ENCODE results near the gene NRK.
"Not testable (repeated sequence)": the region's sequence is repeated elsewhere in the genome, so short reads cannot be mapped to it uniquely, and the experiment has no call there.

Gene NRK, protein sequence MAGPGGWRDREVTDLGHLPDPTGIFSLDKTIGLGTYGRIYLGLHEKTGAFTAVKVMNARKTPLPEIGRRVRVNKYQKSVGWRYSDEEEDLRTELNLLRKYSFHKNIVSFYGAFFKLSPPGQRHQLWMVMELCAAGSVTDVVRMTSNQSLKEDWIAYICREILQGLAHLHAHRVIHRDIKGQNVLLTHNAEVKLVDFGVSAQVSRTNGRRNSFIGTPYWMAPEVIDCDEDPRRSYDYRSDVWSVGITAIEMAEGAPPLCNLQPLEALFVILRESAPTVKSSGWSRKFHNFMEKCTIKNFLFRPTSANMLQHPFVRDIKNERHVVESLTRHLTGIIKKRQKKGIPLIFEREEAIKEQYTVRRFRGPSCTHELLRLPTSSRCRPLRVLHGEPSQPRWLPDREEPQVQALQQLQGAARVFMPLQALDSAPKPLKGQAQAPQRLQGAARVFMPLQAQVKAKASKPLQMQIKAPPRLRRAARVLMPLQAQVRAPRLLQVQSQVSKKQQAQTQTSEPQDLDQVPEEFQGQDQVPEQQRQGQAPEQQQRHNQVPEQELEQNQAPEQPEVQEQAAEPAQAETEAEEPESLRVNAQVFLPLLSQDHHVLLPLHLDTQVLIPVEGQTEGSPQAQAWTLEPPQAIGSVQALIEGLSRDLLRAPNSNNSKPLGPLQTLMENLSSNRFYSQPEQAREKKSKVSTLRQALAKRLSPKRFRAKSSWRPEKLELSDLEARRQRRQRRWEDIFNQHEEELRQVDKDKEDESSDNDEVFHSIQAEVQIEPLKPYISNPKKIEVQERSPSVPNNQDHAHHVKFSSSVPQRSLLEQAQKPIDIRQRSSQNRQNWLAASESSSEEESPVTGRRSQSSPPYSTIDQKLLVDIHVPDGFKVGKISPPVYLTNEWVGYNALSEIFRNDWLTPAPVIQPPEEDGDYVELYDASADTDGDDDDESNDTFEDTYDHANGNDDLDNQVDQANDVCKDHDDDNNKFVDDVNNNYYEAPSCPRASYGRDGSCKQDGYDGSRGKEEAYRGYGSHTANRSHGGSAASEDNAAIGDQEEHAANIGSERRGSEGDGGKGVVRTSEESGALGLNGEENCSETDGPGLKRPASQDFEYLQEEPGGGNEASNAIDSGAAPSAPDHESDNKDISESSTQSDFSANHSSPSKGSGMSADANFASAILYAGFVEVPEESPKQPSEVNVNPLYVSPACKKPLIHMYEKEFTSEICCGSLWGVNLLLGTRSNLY (N-terminal part only)

DNA sequence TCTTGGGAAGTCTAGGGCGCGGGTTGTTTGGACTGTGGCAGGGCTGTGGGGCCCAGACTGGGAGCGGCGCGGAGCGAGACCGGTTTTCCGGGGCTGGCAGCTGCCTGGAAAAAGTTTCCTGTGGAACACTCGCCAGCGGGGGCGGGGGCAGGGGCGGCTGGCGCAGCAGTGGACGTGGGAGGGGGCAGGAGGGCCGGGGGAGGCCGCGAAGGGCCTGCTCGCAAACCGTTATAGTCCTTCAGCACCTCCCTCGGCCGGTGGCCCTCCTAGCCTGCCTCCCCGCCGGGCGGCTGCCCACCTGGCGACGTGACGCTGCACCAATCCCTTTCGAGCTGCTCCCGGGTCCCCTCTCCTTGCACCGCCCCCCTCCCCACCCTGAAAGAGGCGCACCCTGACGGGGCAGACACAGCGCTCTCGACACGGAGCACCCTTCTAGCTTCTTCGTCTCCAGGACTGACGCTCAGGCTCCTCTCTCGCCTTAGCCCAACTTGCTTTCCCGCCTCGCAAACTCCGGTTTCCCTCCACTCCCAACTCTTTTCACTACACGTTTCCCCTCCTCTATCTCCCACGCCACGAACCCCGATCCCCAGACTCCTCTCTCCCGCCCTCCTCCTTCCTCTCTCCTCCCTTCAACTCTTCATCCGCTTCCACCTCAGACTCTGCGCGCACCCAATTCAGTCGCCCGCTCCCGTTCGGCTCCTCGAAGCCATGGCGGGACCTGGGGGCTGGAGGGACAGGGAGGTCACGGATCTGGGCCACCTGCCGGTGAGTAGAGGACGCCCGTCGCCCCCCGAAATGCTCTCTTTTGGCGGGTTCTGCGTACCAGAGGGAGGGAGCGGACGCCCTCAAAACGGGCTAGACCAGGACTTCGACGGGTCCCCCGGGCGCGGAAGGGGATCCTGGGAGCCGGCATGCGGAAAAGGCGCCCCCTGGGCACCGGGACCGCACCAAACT lies at the start of gene NRK:
Gene NRK, plus strand, starts transcription at position 402 of the 954 bp plus-strand sequence. Its CDS starts 307 bp downstream, at position 709.
- DNase-seq: no peak

DNA sequence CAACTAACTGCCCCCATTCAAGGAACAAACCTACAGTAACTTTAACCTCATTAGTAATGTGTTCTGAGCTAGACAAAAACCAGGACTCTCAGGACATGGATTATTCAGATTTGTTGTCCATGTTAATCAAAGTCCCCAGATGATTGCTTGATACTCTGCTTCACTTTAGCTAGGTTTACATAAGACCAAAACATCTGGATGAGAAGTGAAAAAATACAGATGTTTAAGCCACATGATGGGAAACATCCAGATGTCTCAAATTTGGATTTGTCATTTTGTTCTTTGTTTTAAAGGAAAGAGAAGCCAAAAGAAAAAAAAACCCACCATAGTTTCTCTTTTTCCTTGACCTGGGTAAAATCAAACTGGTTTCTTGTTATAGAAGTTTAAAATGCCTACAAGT lies 48.5 kb upstream of the NRK start:
- no peak for DNase-seq

GRCh38 chrX:105775679-105776078 lies 46.7 kb upstream of the NRK start:
- DNase-seq: no peak

GRCh38 chrX:105781804-105782203 lies 40.5 kb upstream of the NRK start:
- no peak for DNase-seq

DNA sequence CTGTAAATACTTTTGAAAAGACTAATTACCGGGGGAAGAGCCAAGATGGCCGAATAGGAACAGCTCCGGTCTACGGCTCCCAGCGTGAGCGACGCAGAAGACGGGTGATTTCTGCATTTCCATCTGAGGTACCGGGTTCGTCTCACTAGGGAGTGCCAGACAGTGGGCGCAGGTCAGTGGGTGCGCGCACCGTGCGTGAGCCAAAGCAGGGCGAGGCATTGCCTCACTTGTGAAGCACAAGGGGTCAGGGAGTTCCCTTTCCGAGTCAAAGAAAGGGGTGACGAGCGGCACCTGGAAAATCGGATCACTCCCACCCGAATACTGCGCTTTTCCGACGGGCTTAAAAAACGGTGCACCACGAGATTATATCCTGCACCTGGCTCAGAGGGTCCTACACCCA lies 25.5 kb upstream of the NRK start:
- DNase-seq: not testable (repeated sequence)

- DNase-seq: no peak
Measured at GRCh38 chrX:105803891-105804290, 18.4 kb upstream of the NRK start.

DNA sequence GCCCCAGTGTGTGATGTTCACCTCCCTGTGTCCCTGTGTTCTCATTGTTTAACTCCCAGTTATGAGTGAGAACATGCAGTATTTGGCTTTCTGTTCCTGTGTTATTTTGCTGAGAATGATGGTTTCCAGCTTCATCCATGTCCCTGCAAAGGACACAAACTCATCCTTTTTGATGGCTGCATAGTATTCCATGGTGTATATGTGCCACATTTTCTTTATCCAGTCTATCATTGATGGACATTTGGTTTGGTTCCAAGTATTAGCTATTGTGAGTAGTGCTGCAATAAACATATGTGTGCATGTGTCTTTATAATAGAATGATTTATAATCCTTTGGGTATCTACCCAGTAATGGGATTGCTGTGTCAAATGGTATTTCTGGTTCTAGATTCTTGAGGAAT lies 16.7 kb upstream of the NRK start:
- not testable (repeated sequence) for DNase-seq

- DNase-seq: no peak
Measured at GRCh38 chrX:105816517-105816916, 5.8 kb upstream of the NRK start.

DNA sequence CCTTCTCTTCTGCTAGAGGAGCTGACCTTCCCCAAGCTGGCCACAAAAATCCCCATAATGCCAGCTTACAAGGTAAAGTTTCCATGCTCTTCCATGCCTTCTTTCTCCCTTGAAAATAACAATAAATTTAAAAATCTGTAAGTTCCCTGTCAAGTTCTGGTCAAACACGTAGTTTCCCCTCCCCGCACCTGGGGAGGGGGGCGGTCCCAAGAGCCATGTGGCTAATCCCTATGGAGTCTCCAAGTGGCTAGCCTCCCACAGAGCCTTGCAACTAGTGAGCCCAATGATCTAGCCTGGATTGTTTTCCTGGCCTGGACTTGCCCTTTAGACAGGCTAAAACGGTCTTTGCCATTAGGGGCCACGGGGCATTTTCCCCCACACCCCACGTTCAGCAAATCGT lies 2.1 kb upstream of the NRK start:
- no peak for DNase-seq

- DNase-seq: no peak
Measured at GRCh38 chrX:105821471-105822121, 743 bp upstream of the NRK start.

DNA sequence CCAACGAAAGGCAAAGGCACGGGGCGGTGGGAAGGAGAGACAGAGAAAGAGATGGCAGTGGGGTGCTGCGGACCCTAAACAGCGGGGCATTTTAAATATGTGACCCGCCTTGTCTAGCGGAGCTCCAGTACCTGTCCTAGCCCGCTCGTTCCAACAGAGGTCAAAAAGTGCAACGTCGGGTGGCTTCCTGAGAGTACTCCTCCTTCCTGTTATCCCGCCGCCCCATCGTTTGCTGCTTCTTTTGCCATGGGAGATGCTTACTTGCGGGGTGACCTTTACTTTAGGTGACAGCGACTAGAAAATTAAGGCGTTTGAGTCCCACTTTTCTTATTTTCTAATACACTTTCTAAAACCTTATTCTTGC lies 735 bp downstream of the NRK start:
- DNase-seq: no peak

DNA sequence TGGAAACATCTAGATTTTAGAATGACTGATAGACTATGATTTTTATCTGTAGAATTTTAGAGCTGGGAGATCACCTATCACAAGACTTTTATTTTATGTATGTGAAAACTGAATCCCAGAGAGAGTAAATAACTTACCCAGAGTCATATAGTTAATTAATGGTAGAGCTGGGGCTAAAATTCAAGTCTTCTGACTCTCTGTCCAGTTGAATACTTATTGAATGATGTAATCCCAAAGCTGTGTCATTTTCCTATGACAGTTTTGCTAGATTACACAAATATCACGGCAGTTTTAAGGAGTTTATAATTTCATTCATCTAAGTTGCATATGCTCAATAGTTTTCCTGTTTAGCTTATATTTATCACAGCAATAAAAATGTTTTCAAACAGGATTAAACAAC lies 6.7 kb downstream of the NRK start:
- no peak for DNase-seq

- no peak for DNase-seq
Measured at GRCh38 chrX:105837232-105837631, 14.9 kb downstream of the NRK start.

GRCh38 chrX:105845631-105846030 lies 23.3 kb downstream of the NRK start:
- no peak for DNase-seq

DNA sequence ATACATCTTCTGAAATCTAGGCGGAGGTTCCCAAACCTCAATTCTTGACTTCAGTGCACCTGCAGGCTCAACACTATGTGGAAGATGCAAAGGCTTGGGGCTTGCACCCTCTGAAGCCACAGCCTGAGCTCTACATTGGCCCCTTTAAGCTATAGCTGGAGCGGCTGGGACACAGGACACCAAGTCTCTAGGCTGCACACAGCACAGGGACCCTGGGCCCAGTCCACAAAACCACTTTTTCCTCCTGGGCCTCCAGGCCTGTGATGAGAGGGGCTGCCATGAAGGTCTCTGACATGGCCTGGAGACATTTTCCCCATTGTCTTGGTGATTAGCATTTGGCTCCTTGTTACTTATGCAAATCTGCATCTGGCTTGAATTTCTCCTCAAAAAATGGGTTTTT lies 27.8 kb downstream of the NRK start:
- DNase-seq: not testable (repeated sequence)

- no peak for DNase-seq
Measured at GRCh38 chrX:105865709-105866108, 43.4 kb downstream of the NRK start.

GRCh38 chrX:105869701-105870100 lies 47.4 kb downstream of the NRK start:
- DNase-seq: no peak

GRCh38 chrX:105870445-105870844 lies 48.1 kb downstream of the NRK start:
- DNase-seq: no peak

DNA sequence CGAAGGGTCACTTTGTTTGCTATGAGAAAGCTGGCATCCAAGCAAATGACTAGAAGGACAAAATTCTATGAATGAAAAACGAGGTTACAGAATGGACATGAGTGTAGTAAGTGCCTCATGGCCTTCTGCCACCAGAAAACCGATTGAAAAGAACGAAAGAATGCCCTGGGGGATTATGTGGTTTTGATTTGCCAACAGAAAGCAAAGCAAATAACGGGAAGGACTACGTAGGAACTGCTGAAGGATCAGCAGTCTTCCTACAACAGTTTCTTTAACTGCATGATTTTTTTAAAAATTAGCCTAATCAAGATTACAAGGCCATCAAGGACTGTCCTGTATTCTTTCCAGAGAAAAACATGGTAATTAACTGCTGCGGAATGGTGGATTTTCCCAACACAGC lies 50.6 kb downstream of the NRK start:
- DNase-seq: no peak

DNA sequence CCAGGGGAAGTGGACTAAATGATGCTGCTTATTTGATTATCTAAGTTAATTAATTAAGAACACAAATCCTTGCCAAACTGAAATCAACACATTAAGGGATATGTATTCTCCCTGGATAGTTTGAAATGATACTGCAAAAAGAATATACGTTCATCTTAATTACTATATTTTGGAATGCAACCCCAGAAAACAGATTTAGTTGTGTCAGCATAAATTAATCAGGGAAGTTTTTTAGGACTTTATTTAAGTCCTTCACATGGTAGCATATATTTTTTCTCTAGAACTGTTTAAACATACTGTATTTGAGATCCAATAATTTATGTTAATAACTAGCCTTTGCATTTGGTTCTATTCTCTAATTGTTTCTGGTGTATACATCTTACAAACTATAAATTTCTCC lies 52.5 kb downstream of the NRK start:
- no peak for DNase-seq

GRCh38 chrX:105876658-105877057 lies 54.3 kb downstream of the NRK start:
- peak; percentile 0 for DNase-seq

DNA sequence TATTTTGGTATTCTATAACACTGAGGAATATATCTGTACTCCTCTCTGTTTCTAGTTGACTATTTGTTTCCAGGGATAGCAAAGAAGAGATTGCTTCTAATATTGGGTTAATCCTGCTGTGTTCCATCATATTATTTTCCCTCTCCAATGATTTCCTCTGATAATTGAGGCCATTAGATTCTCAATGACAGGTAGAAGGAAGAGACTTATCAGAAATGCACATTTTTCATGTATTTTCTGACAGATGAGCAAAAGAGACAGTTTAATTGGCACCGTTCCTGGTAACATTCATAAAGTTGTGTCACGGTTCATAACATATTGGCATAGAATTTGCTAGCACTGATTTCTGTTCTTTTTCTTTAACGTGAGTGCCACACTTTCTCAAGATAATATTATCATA lies 58.2 kb downstream of the NRK start:
- DNase-seq: no peak

Data from NCI-H510A treated with DMSO at 0.1 percent for 48 hours (cell line).